ENCODE results near the gene GNPTG.

GRCh38 chr16:1324286-1324826, 27.4 kb upstream of the GNPTG start:
- TF ChIP-seq CTCF (IDR thresholded peaks at IDR 0.05) (no peak), POLR2AphosphoS5 (IDR thresholded peaks at IDR 0.05) (no peak), POLR2A (IDR thresholded peaks at IDR 0.05) (no peak), EP300 (IDR thresholded peaks at IDR 0.05; ENCODE audit: low read depth) (no peak)

Measured in transverse colon (tissue), 4 donors.